Measurements from ENCODE around the gene CENPU. TPM values are rescaled to one million over a fixed set of nuclear protein-coding genes. Genes with fewer than 3 reads are reported as not detected.
A peak's percentile ranks its signal among the peaks of the same experiment; 100 is the strongest.

CENPU gene
- total RNA-seq, 2 experiments from 2014 or later, result 71.9 to 74.7 TPM

GRCh38 chr4:184764601-184765000 is 30.7 kb upstream of the CENPU start:
- H3K36me3 Mint-ChIP-seq, result peaks cover 24% of the 10 kb centered on the region
- no peak for ATAC-seq
- CTCF ChIA-PET, result interaction anchor here (1.1 kb wide), 1 partner anchor 18 kb away, joined by 4 read pairs; no protein-coding TSS in a partner anchor

GRCh38 chr4:184763150-184763780 is 29.4 kb upstream of the CENPU start:
- Mint-ChIP-seq H3K27ac (peak overlapping the region; percentile 13), H3K4me1 (peaks cover 16% of the 10 kb centered on the region), H3K4me3 (no peak overlapping the region), H3K9me3 (ENCODE audit: low read depth) (no peaks in the 10 kb centered on the region), H3K36me3 (peaks cover 30% of the 10 kb centered on the region), H3K27me3 (no peaks in the 10 kb centered on the region)
- CTCF ChIA-PET, result interaction anchor here (0.9 kb wide), 1 partner anchor 500 kb away, joined by 3 read pairs; no protein-coding TSS in a partner anchor
- ATAC-seq (no peak), DNase-seq (no peak)

More at GRCh38 chr4:184764601-184765000, 30.7 kb upstream of the CENPU start:
- Mint-ChIP-seq H3K4me1 (peaks cover 16% of the 10 kb centered on the region), H3K27ac (peak overlapping the region; percentile 41), H3K4me3 (no peak overlapping the region), H3K27me3 (no peaks in the 10 kb centered on the region), H3K9me3 (ENCODE audit: low read depth) (no peaks in the 10 kb centered on the region)
- DNase-seq, result no peak

GRCh38 chr4:184762100-184762499 is 28.2 kb upstream of the CENPU start:
- no peaks in the 10 kb centered on the region for H3K27me3 Mint-ChIP-seq
- ATAC-seq (peak; percentile 99), DNase-seq (peak; percentile 67)
- H3K36me3 Mint-ChIP-seq, result peaks cover 34% of the 10 kb centered on the region
- H3K27ac Mint-ChIP-seq, result peak overlapping the region; percentile 85
- H3K4me1 Mint-ChIP-seq, result peaks cover 16% of the 10 kb centered on the region
- peak overlapping the region; percentile 64 for H3K4me3 Mint-ChIP-seq
- CTCF ChIA-PET, result interaction anchor here (0.9 to 1.1 kb wide), 3 partner anchors 17 to 498 kb away, joined by 3 to 5 read pairs (median 3); partner anchors contain the start of gene CENPU
- H3K9me3 Mint-ChIP-seq (ENCODE audit: low read depth), result no peaks in the 10 kb centered on the region

- no peaks in the 10 kb centered on the region for H3K9me3 Mint-ChIP-seq (ENCODE audit: low read depth)
- H3K4me1 Mint-ChIP-seq, result peaks cover 16% of the 10 kb centered on the region
- ATAC-seq (no peak), DNase-seq (no peak)
- H3K4me3 Mint-ChIP-seq, result no peak overlapping the region
- H3K27me3 Mint-ChIP-seq, result no peaks in the 10 kb centered on the region
- no peak overlapping the region for H3K27ac Mint-ChIP-seq
- H3K36me3 Mint-ChIP-seq, result peaks cover 32% of the 10 kb centered on the region
- CTCF ChIA-PET, result no interaction called here
These were observed 26.8 kb upstream of the CENPU start for GRCh38 chr4:184760681-184761080.

GRCh38 chr4:184757810-184758209 is 23.9 kb upstream of the CENPU start:
- H3K27me3 Mint-ChIP-seq, result no peaks in the 10 kb centered on the region
- H3K4me3 Mint-ChIP-seq, result no peak overlapping the region
- H3K27ac Mint-ChIP-seq, result no peak overlapping the region
- DNase-seq, result no peak
- ATAC-seq, result no peak
- CTCF ChIA-PET, result interaction anchor here (1.1 kb wide), 1 partner anchor 12 kb away, joined by 6 read pairs; no protein-coding TSS in a partner anchor
- peaks cover 34% of the 10 kb centered on the region for H3K36me3 Mint-ChIP-seq
- no peaks in the 10 kb centered on the region for H3K9me3 Mint-ChIP-seq (ENCODE audit: low read depth)
- peaks cover 15% of the 10 kb centered on the region for H3K4me1 Mint-ChIP-seq

- Mint-ChIP-seq H3K4me1 (peaks cover 7% of the 10 kb centered on the region), H3K27me3 (no peaks in the 10 kb centered on the region), H3K36me3 (peaks cover 28% of the 10 kb centered on the region), H3K27ac (no peak overlapping the region), H3K9me3 (ENCODE audit: low read depth) (no peaks in the 10 kb centered on the region), H3K4me3 (no peak overlapping the region)
- CTCF ChIA-PET, result no interaction called here
- DNase-seq (no peak), ATAC-seq (no peak)
These were observed 22.5 kb upstream of the CENPU start for GRCh38 chr4:184756399-184756798.

- no peak overlapping the region for H3K27ac Mint-ChIP-seq
- H3K4me3 Mint-ChIP-seq, result no peak overlapping the region
- DNase-seq (no peak), ATAC-seq (no peak)
- peaks cover 3% of the 10 kb centered on the region for H3K4me1 Mint-ChIP-seq
- H3K9me3 Mint-ChIP-seq (ENCODE audit: low read depth), result no peaks in the 10 kb centered on the region
- CTCF ChIA-PET, result no interaction called here
- no peaks in the 10 kb centered on the region for H3K27me3 Mint-ChIP-seq
- peaks cover 20% of the 10 kb centered on the region for H3K36me3 Mint-ChIP-seq
These were observed 21.4 kb upstream of the CENPU start for GRCh38 chr4:184755278-184755677.

- no peak for ATAC-seq
- no peaks in the 10 kb centered on the region for H3K9me3 Mint-ChIP-seq (ENCODE audit: low read depth)
- H3K36me3 Mint-ChIP-seq, result peaks cover 5% of the 10 kb centered on the region
- DNase-seq, result no peak
- no peak overlapping the region for H3K4me3 Mint-ChIP-seq
- no peak overlapping the region for H3K27ac Mint-ChIP-seq
- CTCF ChIA-PET, result interaction anchor here (0.9 to 1.3 kb wide), 2 partner anchors 32 to 231 kb away, joined by 3 read pairs; no protein-coding TSS in a partner anchor
- no peaks in the 10 kb centered on the region for H3K27me3 Mint-ChIP-seq
- H3K4me1 Mint-ChIP-seq, result peaks cover 3% of the 10 kb centered on the region
These were observed 18.8 kb upstream of the CENPU start for GRCh38 chr4:184752496-184753275.

GRCh38 chr4:184751585-184751956 is 17.7 kb upstream of the CENPU start:
- CTCF ChIA-PET, result no interaction called here
- ATAC-seq, result no peak
- Mint-ChIP-seq H3K27me3 (no peaks in the 10 kb centered on the region), H3K4me1 (peaks cover 3% of the 10 kb centered on the region), H3K36me3 (peaks cover 2% of the 10 kb centered on the region), H3K27ac (no peak overlapping the region), H3K9me3 (ENCODE audit: low read depth) (no peaks in the 10 kb centered on the region), H3K4me3 (no peak overlapping the region)
- DNase-seq, result no peak

- DNase-seq (no peak), ATAC-seq (no peak)
- H3K27me3 Mint-ChIP-seq, result no peaks in the 10 kb centered on the region
- no peak overlapping the region for H3K27ac Mint-ChIP-seq
- peaks cover 4% of the 10 kb centered on the region for H3K4me1 Mint-ChIP-seq
- no peak overlapping the region for H3K4me3 Mint-ChIP-seq
- CTCF ChIA-PET, result no interaction called here
- no peaks in the 10 kb centered on the region for H3K9me3 Mint-ChIP-seq (ENCODE audit: low read depth)
- H3K36me3 Mint-ChIP-seq, result peaks cover 2% of the 10 kb centered on the region
These were observed 17.2 kb upstream of the CENPU start for GRCh38 chr4:184750926-184751584.

GRCh38 chr4:184748251-184748652 is 14.4 kb upstream of the CENPU start:
- Mint-ChIP-seq H3K9me3 (ENCODE audit: low read depth) (no peaks in the 10 kb centered on the region), H3K27me3 (no peaks in the 10 kb centered on the region), H3K36me3 (no peaks in the 10 kb centered on the region), H3K27ac (no peak overlapping the region), H3K4me3 (no peak overlapping the region), H3K4me1 (peaks cover 8% of the 10 kb centered on the region)
- CTCF ChIA-PET, result interaction anchor here (1.3 kb wide), 1 partner anchor 126 kb away, joined by 5 read pairs; no protein-coding TSS in a partner anchor
- DNase-seq (no peak), ATAC-seq (no peak)

- no peaks in the 10 kb centered on the region for H3K36me3 Mint-ChIP-seq
- no peaks in the 10 kb centered on the region for H3K27me3 Mint-ChIP-seq
- CTCF ChIA-PET, result interaction anchor here (1.3 to 2.9 kb wide), 5 partner anchors 13 to 236 kb away, joined by 3 to 24 read pairs (median 5); partner anchors contain the start of gene CENPU
- no peak overlapping the region for H3K27ac Mint-ChIP-seq
- H3K9me3 Mint-ChIP-seq (ENCODE audit: low read depth), result no peaks in the 10 kb centered on the region
- ATAC-seq (no peak), DNase-seq (no peak)
- peaks cover 8% of the 10 kb centered on the region for H3K4me1 Mint-ChIP-seq
- H3K4me3 Mint-ChIP-seq, result no peak overlapping the region
These were observed 13.3 kb upstream of the CENPU start for GRCh38 chr4:184747034-184747830.
